ENCODE measurements around the gene CRIM1.

Gene CRIM1

GRCh38 chr2:36538335-36538734 lies 182.8 kb downstream of the CRIM1 start:
- Histone ChIP-seq H3K23ac (ENCODE audit: low read depth, low read length, poor library complexity) (no peak overlapping the region), H3K4me2 (ENCODE audit: insufficient read depth, low read length, poor library complexity, severe bottlenecking) (no peak overlapping the region), H3K9me3 (replicated peaks in 1 of 2; ENCODE audit: control insufficient read depth in 2 of 2, insufficient read depth in 1 of 2, low read depth in 1 of 2, low read length in 2 of 2) (no peaks in the 10 kb centered on the region), H2BK120ac (ENCODE audit: low read depth, low read length) (no peak overlapping the region), H3K27me3 (ENCODE audit: control insufficient read depth in 3 of 3, insufficient read depth in 3 of 3, low read depth in 1 of 3, low read length in 3 of 3) (no peaks in the 10 kb centered on the region), H4K91ac (ENCODE audit: low read depth, low read length, poor library complexity) (no peak overlapping the region), H3K4me1 (ENCODE audit: control insufficient read depth in 2 of 2, insufficient read depth in 1 of 2, low read depth in 1 of 2, low read length in 2 of 2) (no peaks in the 10 kb centered on the region), H2AK5ac (ENCODE audit: low read depth, low read length) (no peak overlapping the region), H3K27ac (replicated peaks; ENCODE audit: low read length) (no peak overlapping the region), H4K8ac (ENCODE audit: low read depth, low read length) (no peak overlapping the region), H3K79me1 (ENCODE audit: low read depth, low read length) (no peaks in the 10 kb centered on the region), H3K4me3 (ENCODE audit: low read length in 2 of 2) (no peak overlapping the region), H2BK15ac (ENCODE audit: low read length) (no peak overlapping the region), H2AFZ (ENCODE audit: low read length) (no peak overlapping the region), H3K14ac (ENCODE audit: low read length) (no peak overlapping the region), H2BK12ac (ENCODE audit: low read length) (no peak overlapping the region), H3K9ac (ENCODE audit: low read depth, low read length, poor library complexity) (no peak overlapping the region), H2BK5ac (ENCODE audit: low read length) (no peak overlapping the region), H3K4ac (ENCODE audit: low read length) (no peak overlapping the region), H3K18ac (ENCODE audit: low read length) (no peak overlapping the region), H3K36me3 (replicated peaks in 1 of 2; ENCODE audit: control insufficient read depth in 2 of 2, insufficient read depth in 2 of 2, low read length in 2 of 2) (peaks cover 7 to 29% of the 10 kb centered on the region in 2 donors)
- no peak for DNase-seq (ENCODE audit: low spot score)
- no CpG with 5 or more reads among the region's 5 CpGs for WGBS, 2 donors (ENCODE audit: extremely low coverage in 2 of 2, insufficient read length in 2 of 2, insufficient replicate concordance in 1 of 2)

DNA sequence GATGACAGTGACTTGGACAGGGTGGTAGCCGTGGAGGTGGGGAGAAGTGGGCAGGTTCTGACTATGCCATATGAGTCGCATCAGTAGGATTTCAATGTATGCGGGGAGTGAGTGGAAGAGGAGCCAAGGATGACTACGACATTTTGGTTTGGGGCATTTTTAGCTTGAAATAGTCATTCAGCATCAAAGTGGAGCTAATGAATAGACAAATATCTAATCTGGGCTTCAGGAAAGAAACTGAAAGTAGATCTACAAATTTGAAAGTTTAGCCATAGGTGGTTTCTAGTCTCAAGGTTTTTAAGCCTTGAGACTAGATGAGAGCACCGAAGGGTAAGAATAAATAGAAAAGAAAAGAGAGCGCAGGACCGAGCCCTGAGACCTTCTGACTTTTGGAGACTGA lies 184.1 kb downstream of the CRIM1 start:
- Histone ChIP-seq H3K23ac (ENCODE audit: low read depth, low read length, poor library complexity) (no peak overlapping the region), H3K4me1 (ENCODE audit: control insufficient read depth in 2 of 2, insufficient read depth in 1 of 2, low read depth in 1 of 2, low read length in 2 of 2) (no peaks in the 10 kb centered on the region), H4K8ac (ENCODE audit: low read depth, low read length) (no peak overlapping the region), H3K4ac (ENCODE audit: low read length) (no peak overlapping the region), H3K14ac (ENCODE audit: low read length) (no peak overlapping the region), H3K36me3 (replicated peaks in 1 of 2; ENCODE audit: control insufficient read depth in 2 of 2, insufficient read depth in 2 of 2, low read length in 2 of 2) (peaks cover 7 to 39% of the 10 kb centered on the region in 2 donors), H3K27ac (replicated peaks; ENCODE audit: low read length) (no peak overlapping the region), H3K79me1 (ENCODE audit: low read depth, low read length) (no peaks in the 10 kb centered on the region), H2BK120ac (ENCODE audit: low read depth, low read length) (no peak overlapping the region), H4K91ac (ENCODE audit: low read depth, low read length, poor library complexity) (no peak overlapping the region), H3K4me3 (ENCODE audit: low read length in 2 of 2) (no peak overlapping the region), H2AFZ (ENCODE audit: low read length) (no peak overlapping the region), H2BK5ac (ENCODE audit: low read length) (no peak overlapping the region), H3K4me2 (ENCODE audit: insufficient read depth, low read length, poor library complexity, severe bottlenecking) (no peak overlapping the region), H2BK12ac (ENCODE audit: low read length) (no peak overlapping the region), H2BK15ac (ENCODE audit: low read length) (no peak overlapping the region), H3K9ac (ENCODE audit: low read depth, low read length, poor library complexity) (no peak overlapping the region), H3K27me3 (ENCODE audit: control insufficient read depth in 3 of 3, insufficient read depth in 3 of 3, low read depth in 1 of 3, low read length in 3 of 3) (no peaks in the 10 kb centered on the region), H2AK5ac (ENCODE audit: low read depth, low read length) (no peak overlapping the region), H3K9me3 (replicated peaks in 1 of 2; ENCODE audit: control insufficient read depth in 2 of 2, insufficient read depth in 1 of 2, low read depth in 1 of 2, low read length in 2 of 2) (no peaks in the 10 kb centered on the region), H3K18ac (ENCODE audit: low read length) (no peak overlapping the region)
- no CpG with 5 or more reads among the region's 7 CpGs for WGBS, 2 donors (ENCODE audit: extremely low coverage in 2 of 2, insufficient read length in 2 of 2, insufficient replicate concordance in 1 of 2)
- no peak for DNase-seq (ENCODE audit: low spot score)

- H3K9ac ChIP-seq (ENCODE audit: low read depth, low read length, poor library complexity): no peak overlapping the region
- no peak overlapping the region for H3K14ac ChIP-seq (ENCODE audit: low read length)
- no peaks in the 10 kb centered on the region for H3K79me1 ChIP-seq (ENCODE audit: low read depth, low read length)
- H2BK120ac ChIP-seq (ENCODE audit: low read depth, low read length): no peak overlapping the region
- H4K8ac ChIP-seq (ENCODE audit: low read depth, low read length): no peak overlapping the region
- H3K4me1 ChIP-seq (ENCODE audit: control insufficient read depth in 2 of 2, insufficient read depth in 1 of 2, low read depth in 1 of 2, low read length in 2 of 2): no peaks in the 10 kb centered on the region
- H4K91ac ChIP-seq (ENCODE audit: low read depth, low read length, poor library complexity): no peak overlapping the region
- no peak overlapping the region for H3K27ac ChIP-seq (replicated peaks; ENCODE audit: low read length)
- no peak overlapping the region for H2BK12ac ChIP-seq (ENCODE audit: low read length)
- no peak for DNase-seq (ENCODE audit: low spot score)
- H3K4me3 ChIP-seq (ENCODE audit: low read length in 2 of 2): no peak overlapping the region
- no peak overlapping the region for H3K4me2 ChIP-seq (ENCODE audit: insufficient read depth, low read length, poor library complexity, severe bottlenecking)
- no peak overlapping the region for H2BK15ac ChIP-seq (ENCODE audit: low read length)
- H3K4ac ChIP-seq (ENCODE audit: low read length): no peak overlapping the region
- no peaks in the 10 kb centered on the region for H3K27me3 ChIP-seq (ENCODE audit: control insufficient read depth in 3 of 3, insufficient read depth in 3 of 3, low read depth in 1 of 3, low read length in 3 of 3)
- H3K23ac ChIP-seq (ENCODE audit: low read depth, low read length, poor library complexity): no peak overlapping the region
- no peak overlapping the region for H2AFZ ChIP-seq (ENCODE audit: low read length)
- H3K9me3 ChIP-seq (replicated peaks in 1 of 2; ENCODE audit: control insufficient read depth in 2 of 2, insufficient read depth in 1 of 2, low read depth in 1 of 2, low read length in 2 of 2): no peaks in the 10 kb centered on the region
- no peak overlapping the region for H2BK5ac ChIP-seq (ENCODE audit: low read length)
- no peak overlapping the region for H2AK5ac ChIP-seq (ENCODE audit: low read depth, low read length)
- no peak overlapping the region for H3K18ac ChIP-seq (ENCODE audit: low read length)
- WGBS, 2 donors (ENCODE audit: extremely low coverage in 2 of 2, insufficient read length in 2 of 2, insufficient replicate concordance in 1 of 2): no CpG with 5 or more reads among the region's 11 CpGs
- H3K36me3 ChIP-seq (replicated peaks in 1 of 2; ENCODE audit: control insufficient read depth in 2 of 2, insufficient read depth in 2 of 2, low read length in 2 of 2): peaks cover 7 to 55% of the 10 kb centered on the region in 2 donors
Observed at GRCh38 chr2:36540986-36541754, 185.6 kb downstream of the CRIM1 start.

- H3K36me3 ChIP-seq (replicated peaks in 1 of 2; ENCODE audit: control insufficient read depth in 2 of 2, insufficient read depth in 2 of 2, low read length in 2 of 2): peaks cover 7 to 61% of the 10 kb centered on the region in 2 donors
- WGBS, 2 donors (ENCODE audit: extremely low coverage in 2 of 2, insufficient read length in 2 of 2, insufficient replicate concordance in 1 of 2): no CpG with 5 or more reads among the region's 4 CpGs
Observed at GRCh38 chr2:36541891-36542595, 186.5 kb downstream of the CRIM1 start.

More at GRCh38 chr2:36541891-36542595, 186.5 kb downstream of the CRIM1 start:
- Histone ChIP-seq H3K18ac (ENCODE audit: low read length) (no peak overlapping the region), H2BK15ac (ENCODE audit: low read length) (no peak overlapping the region), H2AFZ (ENCODE audit: low read length) (no peak overlapping the region), H3K4me2 (ENCODE audit: insufficient read depth, low read length, poor library complexity, severe bottlenecking) (no peak overlapping the region), H3K14ac (ENCODE audit: low read length) (no peak overlapping the region), H2BK120ac (ENCODE audit: low read depth, low read length) (no peak overlapping the region), H3K4me3 (ENCODE audit: low read length in 2 of 2) (no peak overlapping the region), H3K23ac (ENCODE audit: low read depth, low read length, poor library complexity) (no peak overlapping the region), H3K9ac (ENCODE audit: low read depth, low read length, poor library complexity) (no peak overlapping the region), H3K27me3 (ENCODE audit: control insufficient read depth in 3 of 3, insufficient read depth in 3 of 3, low read depth in 1 of 3, low read length in 3 of 3) (no peaks in the 10 kb centered on the region), H3K4ac (ENCODE audit: low read length) (no peak overlapping the region), H3K27ac (replicated peaks; ENCODE audit: low read length) (no peak overlapping the region), H2BK5ac (ENCODE audit: low read length) (no peak overlapping the region), H2AK5ac (ENCODE audit: low read depth, low read length) (no peak overlapping the region), H3K9me3 (replicated peaks in 1 of 2; ENCODE audit: control insufficient read depth in 2 of 2, insufficient read depth in 1 of 2, low read depth in 1 of 2, low read length in 2 of 2) (no peaks in the 10 kb centered on the region), H4K8ac (ENCODE audit: low read depth, low read length) (no peak overlapping the region), H2BK12ac (ENCODE audit: low read length) (no peak overlapping the region), H4K91ac (ENCODE audit: low read depth, low read length, poor library complexity) (no peak overlapping the region), H3K4me1 (ENCODE audit: control insufficient read depth in 2 of 2, insufficient read depth in 1 of 2, low read depth in 1 of 2, low read length in 2 of 2) (no peaks in the 10 kb centered on the region), H3K79me1 (ENCODE audit: low read depth, low read length) (no peaks in the 10 kb centered on the region)
- no peak for DNase-seq (ENCODE audit: low spot score)
